Keratinocyte (primary cell): ENCODE measurements around the gene CLSTN1. TPM values are rescaled to one million over a fixed set of nuclear protein-coding genes. Genes with fewer than 3 reads are reported as not detected.

Experiments
- DNase-seq: peaks from one replicate; pipeline ENCODE4 v3.0.0-alpha.2; 2011; ENCODE audit warnings: low read depth, missing footprints, low spot score
- FAIRE-seq: peaks from 2 replicates; lab custom pipeline; 2011; peaks lifted over from hg19 to GRCh38; lab: Jason Lieb, UNC
- H2AFZ ChIP-seq: 2 replicates; pipeline ENCODE4 v1.6.0; 2012; ENCODE audit warnings: low read length, control low read depth, inconsistent platforms; ENCODE audit not compliant: control insufficient read depth
- H3K27ac ChIP-seq: 2 replicates; pipeline ENCODE4 v1.5.1; 2011; ENCODE audit warnings: low read length; ENCODE audit not compliant: control insufficient read depth, insufficient read depth
- H3K27me3 ChIP-seq: 3 replicates; pipeline ENCODE4 v1.6.0; 2011; ENCODE audit warnings: low read length; ENCODE audit not compliant: control insufficient read depth, insufficient read depth; ENCODE audit errors: extremely low read depth
- H3K36me3 ChIP-seq, 2 experiments: 2 replicates in 1 of 2; 3 replicates in 1 of 2; pipeline ENCODE4 v1.5.1; 2011; ENCODE audit warnings: low read length in 2 of 2, mild to moderate bottlenecking in 1 of 2; ENCODE audit not compliant: control insufficient read depth in 2 of 2, insufficient read depth in 2 of 2; ENCODE audit errors: extremely low read depth in 1 of 2
- H3K4me1 ChIP-seq: 3 replicates; pipeline ENCODE4 v1.5.1; 2011; ENCODE audit warnings: low read length; ENCODE audit not compliant: control insufficient read depth, insufficient read depth; ENCODE audit errors: extremely low read depth
- H3K4me2 ChIP-seq: 3 replicates; pipeline ENCODE4 v1.6.0; 2011; ENCODE audit warnings: low read depth, low read length; ENCODE audit not compliant: control insufficient read depth, insufficient read depth; ENCODE audit errors: extremely low read depth
- H3K4me3 ChIP-seq, 3 experiments: fragments of 200-600 bp in 1 of 3; sonication (generic) in 1 of 3; 2 replicates in 2 of 3; 3 replicates in 1 of 3; pipeline ENCODE4 v1.5.1; 2011 to 2016; ENCODE audit warnings: low read length in 3 of 3, mild to moderate bottlenecking in 3 of 3, control low read depth in 2 of 3, inconsistent platforms in 1 of 3, low read depth in 1 of 3, mixed read lengths in 1 of 3, mixed run types in 1 of 3, moderate library complexity in 1 of 3; ENCODE audit not compliant: control insufficient read depth in 2 of 3, insufficient read depth in 2 of 3; ENCODE audit errors: extremely low read depth in 1 of 3
- H3K79me2 ChIP-seq: 2 replicates; pipeline ENCODE4 v1.6.0; 2012; ENCODE audit warnings: low read length; ENCODE audit not compliant: control insufficient read depth, insufficient read depth
- H3K9ac ChIP-seq: 3 replicates; pipeline ENCODE4 v1.6.0; 2011; ENCODE audit warnings: low read length; ENCODE audit not compliant: control insufficient read depth, insufficient read depth; ENCODE audit errors: extremely low read depth
- H3K9me1 ChIP-seq: 3 replicates; pipeline ENCODE4 v1.6.0; 2011; ENCODE audit warnings: low read length; ENCODE audit not compliant: control insufficient read depth, insufficient read depth; ENCODE audit errors: extremely low read depth
- H3K9me3 ChIP-seq: 2 replicates; pipeline ENCODE4 v1.5.1; 2012; ENCODE audit warnings: low read depth, low read length; ENCODE audit not compliant: control insufficient read depth
- H4K20me1 ChIP-seq: 3 replicates; pipeline ENCODE4 v1.6.0; 2011; ENCODE audit warnings: low read length; ENCODE audit not compliant: control insufficient read depth, insufficient read depth; ENCODE audit errors: extremely low read depth
- EZH2 ChIP-seq: IDR thresholded peaks from one replicate; pipeline ENCODE4 v1.6.1; 2012; ENCODE audit warnings: inconsistent platforms, mild to moderate bottlenecking, low read length, moderate library complexity
- dilution Hi-C: fragments of 300-500 bp; cut with MboI; formaldehyde crosslinking; loops from one replicate; pipeline ENCODE4 v1.7.0; 2020; ENCODE audit warnings: low sequenced_read_pairs; ENCODE audit not compliant: extremely low pct_ligation_motif_present
- polyA plus RNA-seq, 5 experiments: library from polyadenylated mRNA; depleted of rRNA in 3 of 5; stranded (reverse) in 3 of 5; stranded (forward) in 1 of 5; unstranded in 1 of 5; fragments of >200 nt; gene quantifications; 1 replicate in 1 of 5; 2 replicates in 3 of 5; 3 replicates in 1 of 5; pipeline versions ENCODE4 v1.2.1 to v1.2.3, GENCODE V29; 2011 to 2012; ENCODE audit warnings: missing spikeins in 2 of 5, low read depth in 1 of 5, low replicate concordance in 1 of 5
- TF ChIP-seq, protein P1 (sequence below), 3 experiments: IDR thresholded peaks in 1 of 3; conservative IDR thresholded peaks in 1 of 3; optimal IDR thresholded peaks in 1 of 3; 2 replicates in 2 of 3; 3 replicates in 1 of 3; pipeline versions ENCODE3 to v1.5.1; 2011; ENCODE audit warnings: low read length in 3 of 3, mild to moderate bottlenecking in 3 of 3, moderate library complexity in 2 of 3, control low read depth in 1 of 3, inconsistent platforms in 1 of 3; ENCODE audit not compliant: insufficient read depth in 2 of 3; ENCODE audit errors: extremely low read depth in 1 of 3

CLSTN1 gene
- polyA plus RNA-seq, 1 donor (not counting 4 experiments of a cell fraction or from before 2014, with no cell fraction given), result 90.3 TPM

DNA sequence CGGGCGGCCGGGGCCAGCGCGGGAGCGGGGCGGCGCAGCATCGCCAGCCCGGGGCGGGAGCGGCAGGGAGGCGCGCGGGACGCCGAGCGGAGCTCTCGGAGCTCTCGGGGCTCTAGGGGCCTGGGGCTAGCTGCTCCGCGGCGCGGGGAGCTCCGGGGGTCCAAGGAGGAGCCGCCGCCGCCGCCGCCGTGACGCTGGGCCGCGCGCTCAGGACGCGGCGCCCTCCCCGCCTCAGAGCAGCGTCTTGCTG, 147 bp downstream of the CLSTN1 start:
- TF ChIP-seq, protein P1, sequence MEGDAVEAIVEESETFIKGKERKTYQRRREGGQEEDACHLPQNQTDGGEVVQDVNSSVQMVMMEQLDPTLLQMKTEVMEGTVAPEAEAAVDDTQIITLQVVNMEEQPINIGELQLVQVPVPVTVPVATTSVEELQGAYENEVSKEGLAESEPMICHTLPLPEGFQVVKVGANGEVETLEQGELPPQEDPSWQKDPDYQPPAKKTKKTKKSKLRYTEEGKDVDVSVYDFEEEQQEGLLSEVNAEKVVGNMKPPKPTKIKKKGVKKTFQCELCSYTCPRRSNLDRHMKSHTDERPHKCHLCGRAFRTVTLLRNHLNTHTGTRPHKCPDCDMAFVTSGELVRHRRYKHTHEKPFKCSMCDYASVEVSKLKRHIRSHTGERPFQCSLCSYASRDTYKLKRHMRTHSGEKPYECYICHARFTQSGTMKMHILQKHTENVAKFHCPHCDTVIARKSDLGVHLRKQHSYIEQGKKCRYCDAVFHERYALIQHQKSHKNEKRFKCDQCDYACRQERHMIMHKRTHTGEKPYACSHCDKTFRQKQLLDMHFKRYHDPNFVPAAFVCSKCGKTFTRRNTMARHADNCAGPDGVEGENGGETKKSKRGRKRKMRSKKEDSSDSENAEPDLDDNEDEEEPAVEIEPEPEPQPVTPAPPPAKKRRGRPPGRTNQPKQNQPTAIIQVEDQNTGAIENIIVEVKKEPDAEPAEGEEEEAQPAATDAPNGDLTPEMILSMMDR (optimal IDR thresholded peaks at IDR 0.05 in 1 of 3, IDR thresholded peaks at IDR 0.05 in 1 of 3, conservative IDR thresholded peaks at IDR 0.05 in 1 of 3; ENCODE audit: extremely low read depth in 1 of 3, insufficient read depth in 2 of 3, low read length in 3 of 3), result no peak
- no peak for TF ChIP-seq EZH2
- H3K79me2 ChIP-seq, result peaks cover 48% of the 10 kb centered on the region
- no peaks in the 10 kb centered on the region for H3K9me3 ChIP-seq
- peak overlapping the region; percentile 83 for H3K9ac ChIP-seq
- no peak overlapping the region for H3K4me2 ChIP-seq
- FAIRE-seq (no peak), DNase-seq (no peak)
- H2AFZ ChIP-seq, result no peak overlapping the region
- no peaks in the 10 kb centered on the region for H3K27me3 ChIP-seq
- H3K4me1 ChIP-seq, result peaks cover 53% of the 10 kb centered on the region
- H3K9me1 ChIP-seq, result peaks cover 2% of the 10 kb centered on the region
- peak overlapping the region; percentile 77 for H3K27ac ChIP-seq
- H3K4me3 ChIP-seq, result peak overlapping the region; percentile 96 to 100 (median 97)
- dilution Hi-C loops, result no loop called here
- H3K36me3 ChIP-seq, result no peaks in the 10 kb centered on the region
- peaks cover 10% of the 10 kb centered on the region for H4K20me1 ChIP-seq

DNA sequence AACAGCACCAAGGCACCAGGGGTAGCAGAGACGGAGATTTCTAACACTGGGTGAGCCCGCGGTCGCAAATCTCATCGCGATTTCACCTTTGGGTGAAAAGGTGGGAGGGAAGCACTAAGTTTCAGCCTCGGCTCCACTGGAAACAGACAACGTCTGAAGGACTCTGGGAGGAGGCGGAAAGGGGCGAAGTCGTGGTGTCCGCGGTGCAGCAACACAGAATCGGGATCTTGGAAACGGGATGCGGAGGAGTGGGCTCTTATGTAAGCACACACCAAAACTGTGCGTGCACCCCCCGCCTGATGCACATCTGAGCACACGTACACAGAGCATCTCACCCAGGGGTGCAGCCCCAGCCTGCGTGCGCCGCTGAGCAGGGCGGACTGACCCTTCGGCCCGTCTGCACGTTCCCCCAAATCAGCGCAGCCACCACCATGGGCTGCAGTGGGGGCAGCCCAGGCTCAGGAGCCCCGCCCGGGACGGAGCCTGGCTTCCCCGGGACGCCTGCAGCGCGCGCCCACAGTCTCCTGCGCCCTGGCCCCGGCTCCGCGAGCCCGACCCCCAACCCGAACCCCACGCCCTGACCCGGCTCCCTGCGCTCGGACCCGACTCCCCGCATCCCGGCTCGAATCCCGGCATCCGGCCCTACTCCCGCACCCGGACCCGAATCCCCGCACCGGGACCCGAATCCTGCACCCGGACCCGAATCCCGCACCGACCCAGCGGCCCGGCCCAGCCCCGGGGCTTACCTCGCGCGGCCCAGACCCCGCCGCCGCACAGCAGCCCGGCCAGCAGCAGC, 670 bp downstream of the CLSTN1 start:
- DNase-seq (no peak), FAIRE-seq (no peak)
- peaks cover 13% of the 10 kb centered on the region for H4K20me1 ChIP-seq

More for the DNA sequence above, 670 bp downstream of the CLSTN1 start:
- Histone ChIP-seq H3K4me2 (peak overlapping the region; percentile 97), H3K9ac (peak overlapping the region; percentile 83), H3K27ac (peak overlapping the region; percentile 77), H3K36me3 (no peaks in the 10 kb centered on the region), H3K27me3 (no peaks in the 10 kb centered on the region), H3K79me2 (peaks cover 53% of the 10 kb centered on the region), H3K9me1 (peaks cover 2% of the 10 kb centered on the region), H3K4me1 (peaks cover 48% of the 10 kb centered on the region), H3K9me3 (no peaks in the 10 kb centered on the region), H3K4me3 (peak overlapping the region; percentile 96 to 100 (median 97)), H2AFZ (no peak overlapping the region)
- dilution Hi-C loops, result no loop called here
- TF ChIP-seq EZH2, result no peak
- TF ChIP-seq, protein P1 (optimal IDR thresholded peaks at IDR 0.05 in 1 of 3, IDR thresholded peaks at IDR 0.05 in 1 of 3, conservative IDR thresholded peaks at IDR 0.05 in 1 of 3; ENCODE audit: extremely low read depth in 1 of 3, insufficient read depth in 2 of 3, low read length in 3 of 3), result no peak
